Loucy (cell line): ENCODE results near the gene GDPD5.
A peak's percentile ranks its signal among the peaks of the same experiment; 100 is the strongest.

Experiments used
- H2AFZ ChIP-seq: fragments of 200-600 bp; sonication (generic); 2 replicates; pipeline ENCODE4 v1.6.0; 2016; ENCODE audit warnings: antibody characterized with exemption, mild to moderate bottlenecking, low read length, moderate library complexity
- H3F3A ChIP-seq: fragments of 200-600 bp; 2 replicates; pipeline ENCODE4 v1.6.0; 2016; ENCODE audit warnings: antibody characterized with exemption, low read depth, mild to moderate bottlenecking
- H3K27me3 ChIP-seq: fragments of 200-600 bp; sonication (generic); 2 replicates; pipeline ENCODE4 v1.6.1; 2014; ENCODE audit warnings: low read length, mild to moderate bottlenecking; ENCODE audit not compliant: insufficient read depth, poor library complexity, severe bottlenecking
- H3K36me3 ChIP-seq: fragments of 200-600 bp; sonication (generic); 2 replicates; pipeline ENCODE4 v1.6.1; 2016; ENCODE audit warnings: low read length; ENCODE audit not compliant: insufficient read depth
- H3K4me1 ChIP-seq: fragments of 200-600 bp; sonication (generic); 2 replicates; pipeline ENCODE4 v1.5.1; 2014; ENCODE audit warnings: low read length, mild to moderate bottlenecking; ENCODE audit not compliant: insufficient read depth, poor library complexity, severe bottlenecking
- H3K4me2 ChIP-seq: fragments of 200-600 bp; sonication (generic); 2 replicates; pipeline ENCODE4 v1.6.0; 2014; ENCODE audit warnings: antibody characterized with exemption, low read length, low read depth, mild to moderate bottlenecking; ENCODE audit not compliant: poor library complexity, severe bottlenecking
- H3K4me3 ChIP-seq: fragments of 200-600 bp; sonication (generic); 2 replicates; pipeline ENCODE4 v1.5.1; 2014; ENCODE audit warnings: low read length, mild to moderate bottlenecking, mixed read lengths; ENCODE audit not compliant: poor library complexity, severe bottlenecking
- H3K79me2 ChIP-seq: fragments of 200-600 bp; sonication (generic); 2 replicates; pipeline ENCODE4 v1.6.1; 2014; ENCODE audit warnings: low read length; ENCODE audit not compliant: insufficient read depth
- H3K9ac ChIP-seq: fragments of 200-600 bp; sonication (generic); 2 replicates; pipeline ENCODE4 v1.6.0; 2014; ENCODE audit warnings: mild to moderate bottlenecking, low read depth, low read length, moderate library complexity; ENCODE audit not compliant: poor library complexity, severe bottlenecking
- H3K9me2 ChIP-seq: fragments of 200-600 bp; sonication (generic); replicated peaks from 2 replicates; pipeline ENCODE4 v1.6.1; 2016; ENCODE audit warnings: low read depth, low read length, mixed read lengths
- H3K9me3 ChIP-seq: fragments of 200-600 bp; sonication (generic); 2 replicates; pipeline ENCODE4 v1.6.1; 2014; ENCODE audit warnings: mild to moderate bottlenecking, antibody characterized with exemption, low read length, low read depth; ENCODE audit not compliant: insufficient read depth
- H4K20me1 ChIP-seq: fragments of 200-600 bp; sonication (generic); 2 replicates; pipeline ENCODE4 v1.6.0; 2014; ENCODE audit warnings: antibody characterized with exemption, low read length, mild to moderate bottlenecking; ENCODE audit not compliant: insufficient read depth, poor library complexity, severe bottlenecking
- EZH2phosphoT487 ChIP-seq: fragments of 200-600 bp; IDR thresholded peaks from 2 replicates; pipeline ENCODE4 v1.6.1; 2018; ENCODE audit warnings: antibody characterized with exemption, mild to moderate bottlenecking, moderate library complexity, borderline replicate concordance
- TF ChIP-seq, protein P1 (sequence below): fragments of 200-600 bp; sonication (generic); conservative IDR thresholded peaks from 2 replicates; pipeline ENCODE4 v1.5.1; 2014; ENCODE audit warnings: mild to moderate bottlenecking, antibody characterized with exemption, low read length

GDPD5 gene

DNA sequence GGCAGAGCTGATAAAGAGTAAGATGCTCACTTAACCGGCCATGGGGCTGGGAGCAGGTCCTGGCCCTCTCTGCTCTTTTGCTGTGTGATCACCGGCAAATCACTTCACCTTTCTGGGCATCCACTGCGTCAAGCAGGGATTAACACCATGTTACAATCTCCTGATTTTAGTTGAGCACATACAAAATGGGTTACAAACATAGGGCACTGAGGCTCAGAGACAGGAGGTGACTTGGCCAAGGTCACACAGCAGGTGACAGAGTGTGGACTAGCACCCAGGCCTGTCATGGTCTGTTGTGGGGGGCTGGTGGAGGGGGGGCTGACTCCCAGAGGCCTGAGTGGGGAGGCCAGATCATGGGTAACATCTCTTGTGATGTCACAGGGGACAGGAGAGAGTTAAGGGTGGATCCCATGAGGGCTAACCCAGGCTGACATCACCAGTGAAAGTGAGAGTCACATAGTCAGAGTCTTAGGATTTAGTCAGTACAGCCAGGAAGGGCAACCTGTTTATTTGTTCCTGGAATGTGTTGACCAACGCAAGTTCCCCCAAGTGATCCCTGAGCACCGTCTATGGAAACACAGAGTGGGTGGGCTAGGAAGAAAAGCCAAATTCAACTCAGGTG, 27.8 kb downstream of the GDPD5 start:
- H3K9me2 ChIP-seq, result no peaks in the 10 kb centered on the region
- H3K4me3 ChIP-seq, result no peak overlapping the region
- H2AFZ ChIP-seq, result no peak overlapping the region
- no peaks in the 10 kb centered on the region for H3K9me3 ChIP-seq
- H4K20me1 ChIP-seq, result no peaks in the 10 kb centered on the region
- no peaks in the 10 kb centered on the region for H3K36me3 ChIP-seq
- H3K4me2 ChIP-seq, result no peak overlapping the region
- TF ChIP-seq, protein P1, sequence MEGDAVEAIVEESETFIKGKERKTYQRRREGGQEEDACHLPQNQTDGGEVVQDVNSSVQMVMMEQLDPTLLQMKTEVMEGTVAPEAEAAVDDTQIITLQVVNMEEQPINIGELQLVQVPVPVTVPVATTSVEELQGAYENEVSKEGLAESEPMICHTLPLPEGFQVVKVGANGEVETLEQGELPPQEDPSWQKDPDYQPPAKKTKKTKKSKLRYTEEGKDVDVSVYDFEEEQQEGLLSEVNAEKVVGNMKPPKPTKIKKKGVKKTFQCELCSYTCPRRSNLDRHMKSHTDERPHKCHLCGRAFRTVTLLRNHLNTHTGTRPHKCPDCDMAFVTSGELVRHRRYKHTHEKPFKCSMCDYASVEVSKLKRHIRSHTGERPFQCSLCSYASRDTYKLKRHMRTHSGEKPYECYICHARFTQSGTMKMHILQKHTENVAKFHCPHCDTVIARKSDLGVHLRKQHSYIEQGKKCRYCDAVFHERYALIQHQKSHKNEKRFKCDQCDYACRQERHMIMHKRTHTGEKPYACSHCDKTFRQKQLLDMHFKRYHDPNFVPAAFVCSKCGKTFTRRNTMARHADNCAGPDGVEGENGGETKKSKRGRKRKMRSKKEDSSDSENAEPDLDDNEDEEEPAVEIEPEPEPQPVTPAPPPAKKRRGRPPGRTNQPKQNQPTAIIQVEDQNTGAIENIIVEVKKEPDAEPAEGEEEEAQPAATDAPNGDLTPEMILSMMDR, result no peak
- no peak for TF ChIP-seq EZH2phosphoT487
- H3F3A ChIP-seq, result no peaks in the 10 kb centered on the region
- no peaks in the 10 kb centered on the region for H3K27me3 ChIP-seq
- no peaks in the 10 kb centered on the region for H3K4me1 ChIP-seq
- H3K79me2 ChIP-seq, result no peaks in the 10 kb centered on the region
- H3K9ac ChIP-seq, result no peak overlapping the region

DNA sequence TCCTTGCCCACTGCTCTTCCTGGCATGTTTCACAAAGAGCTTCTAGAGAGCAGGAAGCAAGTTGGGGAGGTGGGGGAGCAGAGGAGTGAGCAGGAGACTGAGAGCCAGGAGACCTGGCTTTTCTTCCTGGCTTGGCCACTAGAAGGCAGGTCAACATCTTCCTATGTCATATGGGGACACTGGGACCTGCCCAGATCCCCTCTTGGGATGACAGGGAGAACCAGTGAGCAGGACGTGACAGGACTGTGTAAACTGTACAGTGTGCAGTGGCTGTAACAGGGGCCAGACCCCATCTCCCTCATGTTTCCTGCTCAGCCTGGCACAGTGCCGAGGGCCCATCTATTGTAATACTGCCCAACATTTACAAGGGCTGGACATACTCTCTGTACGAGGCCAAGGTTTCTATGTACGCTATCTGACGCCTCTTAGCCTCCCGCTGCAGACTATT, 29.4 kb downstream of the GDPD5 start:
- H2AFZ ChIP-seq, result no peak overlapping the region
- H3F3A ChIP-seq, result no peaks in the 10 kb centered on the region
- no peaks in the 10 kb centered on the region for H3K79me2 ChIP-seq
- H4K20me1 ChIP-seq, result no peaks in the 10 kb centered on the region
- H3K4me3 ChIP-seq, result no peak overlapping the region
- TF ChIP-seq, protein P1, result peak; percentile 29; the same call in 1 of the 2 replicates
- no peak for TF ChIP-seq EZH2phosphoT487
- H3K9me3 ChIP-seq, result no peaks in the 10 kb centered on the region
- H3K9me2 ChIP-seq, result no peaks in the 10 kb centered on the region
- no peak overlapping the region for H3K9ac ChIP-seq
- no peak overlapping the region for H3K4me2 ChIP-seq
- H3K27me3 ChIP-seq, result no peaks in the 10 kb centered on the region
- no peaks in the 10 kb centered on the region for H3K36me3 ChIP-seq
- peaks cover 13% of the 10 kb centered on the region for H3K4me1 ChIP-seq

DNA sequence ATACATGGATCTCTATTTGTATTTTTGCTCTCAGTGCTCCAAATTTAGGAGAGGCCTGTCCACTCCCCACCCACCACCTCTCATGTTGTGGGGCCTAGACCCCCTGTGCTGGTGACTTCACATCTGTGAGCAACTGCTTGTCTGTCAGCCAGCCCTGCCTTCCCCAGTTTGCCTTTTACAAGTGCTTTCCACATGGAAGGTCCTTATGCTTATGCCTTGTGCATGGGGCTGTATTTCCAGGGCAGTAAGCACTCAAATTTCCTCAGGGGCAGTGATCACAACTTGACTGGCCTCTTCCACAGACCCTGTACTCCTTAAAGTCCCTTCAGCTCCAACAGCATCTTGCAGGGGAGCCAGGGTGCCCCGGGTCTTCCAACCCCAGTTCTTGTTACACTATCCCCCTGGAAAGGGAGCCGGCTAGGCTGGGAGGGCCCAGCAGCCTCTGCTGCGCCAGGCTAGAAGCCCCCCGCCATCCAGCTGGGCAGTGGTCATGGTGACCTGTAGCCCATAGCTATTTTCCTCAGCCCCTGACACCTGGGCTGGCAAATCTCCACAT, 29.9 kb downstream of the GDPD5 start:
- no peak for TF ChIP-seq EZH2phosphoT487
- TF ChIP-seq, protein P1, result no peak
- peaks cover 17% of the 10 kb centered on the region for H3K4me1 ChIP-seq
- no peak overlapping the region for H3K4me3 ChIP-seq
- H3K79me2 ChIP-seq, result no peaks in the 10 kb centered on the region
- H3K9ac ChIP-seq, result no peak overlapping the region
- no peak overlapping the region for H3K4me2 ChIP-seq
- H3K9me2 ChIP-seq, result no peaks in the 10 kb centered on the region
- no peaks in the 10 kb centered on the region for H3F3A ChIP-seq
- H2AFZ ChIP-seq, result no peak overlapping the region
- H3K9me3 ChIP-seq, result no peaks in the 10 kb centered on the region
- H3K36me3 ChIP-seq, result no peaks in the 10 kb centered on the region
- H3K27me3 ChIP-seq, result no peaks in the 10 kb centered on the region
- H4K20me1 ChIP-seq, result no peaks in the 10 kb centered on the region
